ENCODE data around the gene AIFM3.

AIFM3 gene

DNA sequence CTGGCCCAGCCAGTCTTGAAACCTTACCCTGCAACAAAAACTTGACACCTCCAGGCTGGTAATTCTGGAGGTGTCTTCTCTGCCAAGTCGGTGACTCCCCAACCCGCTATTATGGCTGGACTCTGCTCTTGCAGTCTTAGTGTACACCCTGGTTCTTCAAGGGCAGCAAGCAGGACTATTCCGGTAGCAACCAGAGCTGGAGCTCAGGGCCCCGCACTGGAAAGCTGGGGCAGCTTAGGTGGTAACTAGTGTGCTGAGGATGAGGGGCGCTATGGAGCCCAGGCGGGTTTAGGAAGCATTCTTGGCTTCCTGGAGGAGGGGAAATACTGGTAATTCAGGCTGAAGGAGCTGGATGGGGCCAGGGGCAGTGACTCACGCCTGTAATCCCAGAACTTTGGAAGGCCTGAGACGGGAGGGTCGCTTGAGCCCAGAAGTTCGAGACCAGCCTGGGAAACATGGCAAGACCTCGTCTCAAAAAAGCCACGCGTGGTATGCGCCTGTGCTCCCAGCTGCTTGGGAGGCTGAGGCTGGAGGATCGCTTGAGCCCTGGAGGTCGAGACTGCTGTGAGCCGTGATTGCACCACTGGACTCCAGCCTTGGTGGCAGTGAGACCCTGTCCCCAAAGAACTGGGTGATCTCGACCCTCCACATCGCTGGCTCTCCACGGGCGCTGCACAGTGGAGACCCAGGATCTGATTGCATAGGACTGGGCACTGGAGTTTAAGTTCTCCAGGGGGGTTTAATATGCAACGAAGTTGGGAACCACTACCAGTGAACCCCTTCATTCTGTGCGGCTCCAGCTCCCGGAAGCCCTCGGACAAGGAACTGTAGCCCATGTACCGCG is 10.6 kb upstream of the AIFM3 start:
- TF ChIP-seq NFIC (IDR thresholded peaks at IDR 0.05) (peak; percentile 21; the same call in 1 of the 2 replicates), EGR1 (IDR thresholded peaks at IDR 0.05) (no peak)

DNA sequence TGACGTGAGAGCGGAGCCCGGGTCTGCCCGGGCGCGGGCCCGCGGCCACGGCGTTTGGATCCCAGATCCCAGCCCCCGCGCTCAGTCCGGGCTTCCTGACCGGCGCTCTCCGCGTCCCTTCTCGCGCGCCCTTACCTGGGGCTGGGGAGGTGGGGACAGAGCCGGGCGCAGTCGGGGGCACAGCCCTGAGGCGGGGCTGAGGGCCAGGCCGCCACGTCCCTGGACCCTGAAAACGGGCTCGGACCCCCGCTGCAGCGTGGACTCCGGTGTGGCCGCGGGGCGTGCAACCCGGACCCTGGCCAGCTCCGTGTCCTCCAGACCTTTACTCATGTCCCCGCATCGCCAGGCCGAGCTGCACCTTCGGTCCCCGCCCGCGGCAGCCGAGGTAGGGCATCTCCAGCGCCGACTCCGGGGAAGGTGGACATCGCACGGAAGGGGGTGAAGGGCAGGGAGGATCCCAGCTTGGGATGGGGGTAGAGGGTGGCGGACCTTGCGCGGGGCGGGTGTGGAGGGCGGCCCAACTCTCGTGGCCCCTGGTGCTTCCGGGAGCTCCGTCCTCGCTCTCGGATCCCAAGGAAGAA is 9.9 kb upstream of the AIFM3 start:
- TF ChIP-seq FOXM1 (IDR thresholded peaks at IDR 0.05; ENCODE audit: borderline replicate concordance, low read depth), result no peak

DNA sequence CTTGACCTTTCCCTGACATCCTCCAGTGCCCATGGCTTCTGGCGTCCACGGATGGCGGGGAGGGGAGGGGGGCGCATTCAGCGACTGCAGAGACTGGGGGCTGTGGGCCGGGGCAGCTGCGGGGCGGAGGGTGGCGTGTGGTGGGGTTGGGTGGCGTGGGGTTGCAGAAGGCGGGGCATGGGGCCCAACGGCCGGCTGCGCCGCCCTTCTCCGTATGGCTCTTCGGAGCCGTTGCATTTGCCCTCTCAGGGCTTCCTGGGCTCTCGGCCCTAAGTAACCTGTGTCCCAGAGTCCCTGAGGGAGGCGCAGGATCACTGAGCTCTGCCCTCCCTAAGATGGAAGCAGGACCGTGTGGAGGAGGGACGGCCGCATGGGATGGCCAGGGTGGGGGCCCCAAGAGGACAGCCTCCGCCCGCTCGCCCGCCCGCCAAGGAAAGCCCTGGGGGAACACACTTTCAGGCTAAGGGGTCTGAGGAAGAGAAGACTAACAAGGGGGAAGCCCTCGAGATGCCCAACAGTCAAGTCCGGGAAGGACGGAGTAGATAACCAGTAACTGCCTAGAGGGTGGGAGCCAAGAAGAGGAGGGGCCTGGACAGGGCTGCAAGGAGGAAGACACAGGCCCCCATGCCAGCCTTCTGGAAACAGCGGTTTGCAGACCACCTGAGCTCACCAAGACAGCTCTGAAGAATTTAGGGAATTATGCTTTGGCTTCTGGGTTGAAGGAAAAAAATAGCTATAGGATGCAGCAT is 9.2 kb upstream of the AIFM3 start:
- TF ChIP-seq FOXM1 (IDR thresholded peaks at IDR 0.05; ENCODE audit: borderline replicate concordance, low read depth), result no peak
- TF ChIP-seq, protein P1, sequence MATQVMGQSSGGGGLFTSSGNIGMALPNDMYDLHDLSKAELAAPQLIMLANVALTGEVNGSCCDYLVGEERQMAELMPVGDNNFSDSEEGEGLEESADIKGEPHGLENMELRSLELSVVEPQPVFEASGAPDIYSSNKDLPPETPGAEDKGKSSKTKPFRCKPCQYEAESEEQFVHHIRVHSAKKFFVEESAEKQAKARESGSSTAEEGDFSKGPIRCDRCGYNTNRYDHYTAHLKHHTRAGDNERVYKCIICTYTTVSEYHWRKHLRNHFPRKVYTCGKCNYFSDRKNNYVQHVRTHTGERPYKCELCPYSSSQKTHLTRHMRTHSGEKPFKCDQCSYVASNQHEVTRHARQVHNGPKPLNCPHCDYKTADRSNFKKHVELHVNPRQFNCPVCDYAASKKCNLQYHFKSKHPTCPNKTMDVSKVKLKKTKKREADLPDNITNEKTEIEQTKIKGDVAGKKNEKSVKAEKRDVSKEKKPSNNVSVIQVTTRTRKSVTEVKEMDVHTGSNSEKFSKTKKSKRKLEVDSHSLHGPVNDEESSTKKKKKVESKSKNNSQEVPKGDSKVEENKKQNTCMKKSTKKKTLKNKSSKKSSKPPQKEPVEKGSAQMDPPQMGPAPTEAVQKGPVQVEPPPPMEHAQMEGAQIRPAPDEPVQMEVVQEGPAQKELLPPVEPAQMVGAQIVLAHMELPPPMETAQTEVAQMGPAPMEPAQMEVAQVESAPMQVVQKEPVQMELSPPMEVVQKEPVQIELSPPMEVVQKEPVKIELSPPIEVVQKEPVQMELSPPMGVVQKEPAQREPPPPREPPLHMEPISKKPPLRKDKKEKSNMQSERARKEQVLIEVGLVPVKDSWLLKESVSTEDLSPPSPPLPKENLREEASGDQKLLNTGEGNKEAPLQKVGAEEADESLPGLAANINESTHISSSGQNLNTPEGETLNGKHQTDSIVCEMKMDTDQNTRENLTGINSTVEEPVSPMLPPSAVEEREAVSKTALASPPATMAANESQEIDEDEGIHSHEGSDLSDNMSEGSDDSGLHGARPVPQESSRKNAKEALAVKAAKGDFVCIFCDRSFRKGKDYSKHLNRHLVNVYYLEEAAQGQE (IDR thresholded peaks at IDR 0.05; ENCODE audit: low read depth), result no peak
- TF ChIP-seq RAD21 (IDR thresholded peaks at IDR 0.05; ENCODE audit: low read depth), result no peak
- no peak for TF ChIP-seq ZBTB7A (IDR thresholded peaks at IDR 0.05; ENCODE audit: low read depth)
- TF ChIP-seq TEAD4 (IDR thresholded peaks at IDR 0.05), result no peak
- TF ChIP-seq YY1 (IDR thresholded peaks at IDR 0.05; ENCODE audit: low read depth), result no peak
- no peak for TF ChIP-seq TCF12 (IDR thresholded peaks at IDR 0.05; ENCODE audit: low read depth)
- no peak for TF ChIP-seq NFIC (IDR thresholded peaks at IDR 0.05)
- no peak for TF ChIP-seq TAF1 (IDR thresholded peaks at IDR 0.05; ENCODE audit: low read depth)
- TF ChIP-seq EP300 (IDR thresholded peaks at IDR 0.05; ENCODE audit: borderline replicate concordance), result no peak
- TF ChIP-seq EGR1 (IDR thresholded peaks at IDR 0.05), result no peak

DNA sequence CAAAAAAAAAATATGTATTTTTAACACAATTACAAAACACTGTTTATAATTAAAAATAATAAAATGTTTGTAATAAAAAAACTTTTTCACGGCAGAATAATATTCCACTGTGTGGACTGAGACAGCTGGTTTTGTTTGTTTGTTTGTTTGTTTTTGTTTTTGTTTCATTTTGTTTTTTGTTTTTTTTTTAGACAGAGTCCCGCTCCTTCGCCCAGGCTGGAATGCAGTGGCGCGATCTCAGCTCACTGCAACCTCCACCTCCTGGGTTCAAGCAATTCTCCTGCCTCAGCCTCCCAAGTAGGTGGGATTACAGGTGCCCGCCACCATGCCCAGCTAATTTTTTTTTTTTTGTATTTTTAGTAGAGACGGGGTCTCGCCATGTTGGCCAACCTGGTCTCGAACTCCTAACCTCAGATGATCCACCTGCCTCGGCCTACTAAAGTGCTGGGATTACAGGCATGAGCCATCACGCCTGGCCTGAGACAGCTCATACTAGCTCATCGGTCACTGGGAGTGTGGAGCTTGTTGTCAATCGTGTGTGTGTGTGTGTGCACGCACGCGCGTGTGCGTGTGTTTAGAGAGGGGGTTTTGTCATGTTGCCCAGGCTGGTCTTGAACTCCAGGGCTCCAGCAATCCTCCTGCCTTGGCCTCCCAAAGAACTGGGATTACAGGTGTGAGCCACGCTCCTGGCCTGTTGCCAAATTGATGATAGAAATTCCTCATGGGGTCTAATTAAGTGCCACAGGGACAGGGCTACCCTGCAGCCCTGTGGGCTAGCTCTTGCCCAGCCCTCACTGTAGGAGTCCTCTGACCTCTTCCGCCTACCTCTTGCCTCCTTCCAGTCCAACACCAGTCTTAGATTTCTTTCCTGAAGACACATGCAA is 7.2 kb upstream of the AIFM3 start:
- TF ChIP-seq FOXM1 (IDR thresholded peaks at IDR 0.05; ENCODE audit: borderline replicate concordance, low read depth) (no peak), EP300 (IDR thresholded peaks at IDR 0.05; ENCODE audit: borderline replicate concordance) (no peak), ZBTB7A (IDR thresholded peaks at IDR 0.05; ENCODE audit: low read depth) (no peak)
- TF ChIP-seq, protein P1 (IDR thresholded peaks at IDR 0.05; ENCODE audit: low read depth), result no peak
- TF ChIP-seq, protein P2, sequence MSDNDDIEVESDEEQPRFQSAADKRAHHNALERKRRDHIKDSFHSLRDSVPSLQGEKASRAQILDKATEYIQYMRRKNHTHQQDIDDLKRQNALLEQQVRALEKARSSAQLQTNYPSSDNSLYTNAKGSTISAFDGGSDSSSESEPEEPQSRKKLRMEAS (IDR thresholded peaks at IDR 0.05), result no peak

DNA sequence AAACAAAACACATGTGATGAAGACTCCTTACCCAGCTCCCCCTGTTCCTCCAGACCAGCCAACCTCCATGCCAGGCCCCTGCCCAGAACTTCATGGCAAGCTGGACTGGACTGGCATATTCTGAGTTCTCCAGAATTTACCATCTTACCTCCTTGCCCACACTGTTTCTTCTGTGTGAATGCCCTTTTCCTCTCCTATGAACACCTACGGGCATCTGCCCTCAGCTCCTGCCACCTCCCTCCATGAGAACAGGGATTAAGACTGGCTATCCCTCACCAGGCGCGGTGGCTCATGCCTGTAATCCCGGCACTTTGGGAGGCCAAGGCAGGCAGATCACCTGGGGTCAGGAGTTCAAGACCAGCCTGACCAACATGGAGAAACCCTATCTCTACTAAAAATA is 6.4 kb upstream of the AIFM3 start:
- no peak for TF ChIP-seq YY1 (IDR thresholded peaks at IDR 0.05; ENCODE audit: low read depth)
- TF ChIP-seq TAF1 (IDR thresholded peaks at IDR 0.05; ENCODE audit: low read depth), result no peak
- no peak for TF ChIP-seq FOXM1 (IDR thresholded peaks at IDR 0.05; ENCODE audit: borderline replicate concordance, low read depth)
- no peak for TF ChIP-seq CREB1 (IDR thresholded peaks at IDR 0.05; ENCODE audit: low read depth)
- TF ChIP-seq TEAD4 (IDR thresholded peaks at IDR 0.05), result no peak
- TF ChIP-seq, protein P2 (IDR thresholded peaks at IDR 0.05), result no peak
- TF ChIP-seq, protein P3, sequence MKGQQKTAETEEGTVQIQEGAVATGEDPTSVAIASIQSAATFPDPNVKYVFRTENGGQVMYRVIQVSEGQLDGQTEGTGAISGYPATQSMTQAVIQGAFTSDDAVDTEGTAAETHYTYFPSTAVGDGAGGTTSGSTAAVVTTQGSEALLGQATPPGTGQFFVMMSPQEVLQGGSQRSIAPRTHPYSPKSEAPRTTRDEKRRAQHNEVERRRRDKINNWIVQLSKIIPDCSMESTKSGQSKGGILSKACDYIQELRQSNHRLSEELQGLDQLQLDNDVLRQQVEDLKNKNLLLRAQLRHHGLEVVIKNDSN (IDR thresholded peaks at IDR 0.05), result no peak
- TF ChIP-seq RAD21 (IDR thresholded peaks at IDR 0.05; ENCODE audit: low read depth), result no peak
- no peak for TF ChIP-seq EGR1 (IDR thresholded peaks at IDR 0.05)
- no peak for TF ChIP-seq NFIC (IDR thresholded peaks at IDR 0.05)
- no peak for TF ChIP-seq TCF12 (IDR thresholded peaks at IDR 0.05; ENCODE audit: low read depth)
- TF ChIP-seq EP300 (IDR thresholded peaks at IDR 0.05; ENCODE audit: borderline replicate concordance), result no peak
- TF ChIP-seq CEBPB (IDR thresholded peaks at IDR 0.05), result no peak
- TF ChIP-seq, protein P1 (IDR thresholded peaks at IDR 0.05; ENCODE audit: low read depth), result no peak
- TF ChIP-seq ZBTB7A (IDR thresholded peaks at IDR 0.05; ENCODE audit: low read depth), result no peak

All from Ishikawa (cell line).